K562 (cell line): ENCODE data around the gene DYNC2H1. TPM values are rescaled to one million over a fixed set of nuclear protein-coding genes. Genes with fewer than 3 reads are reported as not detected.

Source experiments
- ATAC-seq: fragments of 200-7000 bp; cut with Tn5 transposase; 3 replicates; pipeline ENCODE4 v1.9.1; 2020; ENCODE audit warnings: moderate library complexity
- BruUV-seq: library from RNA; stranded (reverse); fragments of 400-500 nt; replicated peaks from 2 replicates; lab custom pipeline; 2021; lab: Mats Ljungman, UMichigan
- CTCF ChIA-PET: fragments of 300-600 bp; formaldehyde crosslinking; extraction: SDS; loops from one replicate; lab custom pipeline; 2021; ENCODE audit warnings: low intra/inter-chr PET ratio; lab: Yijun Ruan, JAX
- POLR2A ChIA-PET: fragments of 300-600, 350-650 bp; sonication (Branson Sonifier 250); formaldehyde crosslinking; extraction: SDS; loops from one replicate; lab custom pipeline; 2021; ENCODE audit warnings: antibody characterized with exemption, inconsistent platforms; lab: Yijun Ruan, JAX
- DNase-seq, 4 experiments: peaks; one replicate each; pipeline versions ENCODE4 v3.0.0 to v3.0.0-alpha.2; 2011 to 2018; ENCODE audit warnings: low spot score in 3 of 4, mixed read lengths in 3 of 4; ENCODE audit errors: extremely low read depth in 1 of 4
- FAIRE-seq: peaks from 2 replicates; lab custom pipeline; 2011; peaks lifted over from hg19 to GRCh38; lab: Jason Lieb, UNC
- H2AFZ ChIP-seq: 2 replicates; pipeline ENCODE4 v1.6.0; 2011; ENCODE audit warnings: low read depth, low read length, control low read depth, inconsistent platforms
- H3K27ac ChIP-seq: fragments of 200-600 bp; 3 replicates; pipeline ENCODE4 v1.8.0; 2011; ENCODE audit warnings: low read depth, mild to moderate bottlenecking, control low read depth, inconsistent platforms, low read length, moderate library complexity, mixed read lengths; ENCODE audit errors: extremely low read depth
- H3K27me3 ChIP-seq, 2 experiments: fragments of 300-600 bp in 1 of 2; 2 replicates in 1 of 2; 3 replicates in 1 of 2; pipeline versions ENCODE4 v1.6.0 to v1.8.0; 2011; ENCODE audit warnings: inconsistent platforms in 2 of 2, low read length in 2 of 2, mild to moderate bottlenecking in 1 of 2, mixed read lengths in 1 of 2, moderate library complexity in 1 of 2; ENCODE audit not compliant: control insufficient read depth in 2 of 2, insufficient read depth in 2 of 2
- H3K36me3 ChIP-seq: fragments of 300-600 bp; 3 replicates; pipeline ENCODE4 v1.8.0; 2011; ENCODE audit warnings: mild to moderate bottlenecking, low read length, inconsistent platforms; ENCODE audit not compliant: control insufficient read depth, insufficient read depth
- H3K4me1 ChIP-seq, 2 experiments: fragments of 200-600 bp in 1 of 2; replicated peaks in 1 of 2; 2 replicates in 1 of 2; 3 replicates in 1 of 2; pipeline versions ENCODE4 v1.5.1 to v1.8.0; 2011; ENCODE audit warnings: inconsistent platforms in 2 of 2, low read length in 2 of 2, mild to moderate bottlenecking in 1 of 2, mixed read lengths in 1 of 2, moderate library complexity in 1 of 2; ENCODE audit not compliant: control insufficient read depth in 2 of 2, insufficient read depth in 2 of 2
- H3K4me2 ChIP-seq: 2 replicates; pipeline ENCODE4 v1.6.1; 2011; ENCODE audit warnings: low read length, control low read depth, inconsistent platforms, mixed read lengths; ENCODE audit not compliant: insufficient read depth
- H3K4me3 ChIP-seq: fragments of 200-600 bp; sonication (generic), shearing (Covaris generic); 2 replicates; pipeline ENCODE4 v1.5.1; 2016; ENCODE audit warnings: control low read depth, inconsistent platforms
- H3K79me2 ChIP-seq: fragments of 200-600 bp; 3 replicates; pipeline ENCODE4 v1.8.0; 2011; ENCODE audit warnings: low read length, inconsistent platforms; ENCODE audit not compliant: control insufficient read depth, insufficient read depth
- H3K9ac ChIP-seq, 2 experiments: 2 replicates each; pipeline versions ENCODE4 v1.6.0 to v1.6.1; 2011; ENCODE audit warnings: low read depth in 2 of 2, low read length in 2 of 2, control low read depth in 1 of 2, inconsistent platforms in 1 of 2, mild to moderate bottlenecking in 1 of 2, mixed read lengths in 1 of 2; ENCODE audit not compliant: insufficient read depth in 1 of 2
- H3K9me1 ChIP-seq: one replicate; pipeline ENCODE4 v1.6.0; 2011; ENCODE audit warnings: inconsistent platforms, mild to moderate bottlenecking, low read length, moderate library complexity; ENCODE audit not compliant: control insufficient read depth, insufficient read depth
- H3K9me3 ChIP-seq: replicated peaks from 2 replicates; pipeline ENCODE4 v1.5.1; 2011; ENCODE audit warnings: low read depth, low read length, inconsistent platforms; ENCODE audit not compliant: control insufficient read depth, insufficient read depth
- H4K20me1 ChIP-seq: replicated peaks from 2 replicates; pipeline ENCODE4 v1.6.1; 2011; ENCODE audit warnings: low read length, inconsistent platforms, mixed read lengths; ENCODE audit not compliant: control insufficient read depth, insufficient read depth
- KAT8 ChIP-seq: fragments of 450-650 bp; IDR thresholded peaks from 2 replicates; pipeline ENCODE4 v1.6.1; 2016; ENCODE audit warnings: low read depth, mild to moderate bottlenecking
- SUPT5H ChIP-seq: fragments of 450-650 bp; IDR thresholded peaks from 2 replicates; pipeline ENCODE4 v1.6.1; 2016
- TSHZ1 ChIP-seq: fragments of 250-450 bp; sonication (Bioruptor Pico); IDR thresholded peaks from 2 replicates; pipeline ENCODE4 v1.4.0; 2020; ENCODE audit warnings: mild to moderate bottlenecking, moderate library complexity
- WGBS: fragments of 100-300 bp; shearing (Covaris generic); methylation state at CpG from one replicate; pipeline ENCODE4 v1.1.6; 2016; ENCODE audit warnings: low coverage, mixed read lengths; ENCODE audit not compliant: insufficient coverage; ENCODE audit errors: missing lambda C conversion rate; 5-methylcytosine and 5-hydroxymethylcytosine counted together
- in situ Hi-C: fragments of 300-500 bp; cut with MboI; formaldehyde crosslinking; loops from 4 replicates; pipeline ENCODE4 v1.15.0; 2018; ENCODE audit warnings: inconsistent platforms, mixed read lengths
- intact Hi-C: fragments of 100-400 bp; cut with micrococcal nuclease; formaldehyde crosslinking; loops from 2 replicates; pipeline ENCODE4 v1.14.2; 2022
- polyA plus RNA-seq, 8 experiments: library from polyadenylated mRNA; depleted of rRNA in 4 of 8; stranded (reverse) in 5 of 8; unstranded in 3 of 8; fragments of >200 nt; fragmentation: Nextera tagmentation in 2 of 8; fragmentation: Illumina TruSeq in 1 of 8; extraction: Ambion mirVana in 2 of 8; extraction: Trizol in 1 of 8; gene quantifications; 2 replicates each; pipeline versions ENCODE4 v1.2.1 to v1.2.3, GENCODE V29; 2011 to 2014; ENCODE audit warnings: inconsistent platforms in 1 of 8, missing spikeins in 1 of 8
- total RNA-seq, 7 experiments: library from RNA; depleted of rRNA in 6 of 7; stranded (reverse); fragments of >200 nt in 6 of 7; fragmentation: Illumina TruSeq in 2 of 7; extraction: Trizol in 2 of 7; gene quantifications; 2 replicates each; pipeline versions ENCODE4 v1.2.1 to v1.2.3, GENCODE V29; 2011 to 2021; ENCODE audit warnings: low replicate concordance in 1 of 7

Gene DYNC2H1
- total and polyA plus RNA-seq, 9 of the 15 experiments (the other 6 are each of a cell fraction or from before 2014, with no cell fraction given) = 0.08 to 0.64 (median 0.20) TPM

- 0% methylated on average over 1 of the region's 1 CpG for WGBS
- FAIRE-seq (no peak), DNase-seq (no peak), ATAC-seq (no peak)
- no peak overlapping the region for H2AFZ ChIP-seq
- ChIA-PET CTCF (no interaction called here), POLR2A (no interaction called here)
- no peaks in the 10 kb centered on the region for H3K79me2 ChIP-seq
- TF ChIP-seq KAT8 = no peak
- TF ChIP-seq SUPT5H = no peak
- TF ChIP-seq TSHZ1 (CRISPR knock-in tag) = no peak
- H3K4me3 ChIP-seq = no peak overlapping the region
- intact Hi-C loops (no loop called here), in situ Hi-C loops (no loop called here)
- H4K20me1 ChIP-seq = no peaks in the 10 kb centered on the region
- H3K27me3 ChIP-seq = no peaks in the 10 kb centered on the region
- no peaks in the 10 kb centered on the region for H3K9me3 ChIP-seq
- no TSS peak for BruUV-seq
- no peaks in the 10 kb centered on the region for H3K4me1 ChIP-seq
- H3K36me3 ChIP-seq = no peaks in the 10 kb centered on the region
- no peak overlapping the region for H3K4me2 ChIP-seq
- H3K9me1 ChIP-seq = no peaks in the 10 kb centered on the region
- H3K9ac ChIP-seq = no peak overlapping the region
- H3K27ac ChIP-seq = no peak overlapping the region
Measured at GRCh38 chr11:103284260-103284659, 175.0 kb downstream of the DYNC2H1 start.
